Mesendoderm (in vitro differentiated cells): Measurements from ENCODE around the gene AFG3L2.

Experiments used
- DNase-seq: peaks from one replicate; pipeline ENCODE4 v3.0.0; 2013
- H2AK5ac ChIP-seq: 2 replicates; pipeline ENCODE4 v1.6.1; 2013; ENCODE audit warnings: low read length, inconsistent platforms
- H2BK120ac ChIP-seq: 2 replicates; pipeline ENCODE4 v1.6.1; 2013; ENCODE audit warnings: low read depth, mild to moderate bottlenecking, low read length, moderate library complexity, mixed read lengths
- H2BK15ac ChIP-seq: replicated peaks from 2 replicates; pipeline ENCODE4 v1.6.1; 2013; ENCODE audit warnings: low read depth, mild to moderate bottlenecking, moderate library complexity
- H2BK5ac ChIP-seq: 2 replicates; pipeline ENCODE4 v1.6.1; 2013; ENCODE audit warnings: low read length, inconsistent platforms
- H3K18ac ChIP-seq: 2 replicates; pipeline ENCODE4 v1.6.1; 2013; ENCODE audit warnings: mild to moderate bottlenecking, low read length, mixed read lengths
- H3K23ac ChIP-seq: one replicate; pipeline ENCODE4 v1.6.1; 2013; ENCODE audit warnings: low read length
- H3K27ac ChIP-seq: 2 replicates; pipeline ENCODE4 v1.5.1; 2013; ENCODE audit warnings: low read depth, mild to moderate bottlenecking, inconsistent platforms, low read length, moderate library complexity
- H3K27me3 ChIP-seq: 2 replicates; pipeline ENCODE4 v1.6.1; 2013; ENCODE audit warnings: low read length, control low read depth, mild to moderate bottlenecking, inconsistent platforms; ENCODE audit not compliant: insufficient read depth, poor library complexity
- H3K36me3 ChIP-seq: 2 replicates; pipeline ENCODE4 v1.6.1; 2013; ENCODE audit warnings: low read length, inconsistent platforms; ENCODE audit not compliant: control insufficient read depth, insufficient read depth
- H3K4ac ChIP-seq: one replicate; pipeline ENCODE4 v1.6.1; 2013; ENCODE audit warnings: low read depth, mild to moderate bottlenecking, low read length, moderate library complexity
- H3K4me1 ChIP-seq: 2 replicates; pipeline ENCODE4 v1.6.1; 2013; ENCODE audit warnings: low read depth, low read length, inconsistent platforms; ENCODE audit not compliant: control insufficient read depth
- H3K4me2 ChIP-seq: 2 replicates; pipeline ENCODE4 v1.6.1; 2013; ENCODE audit warnings: low read length
- H3K4me3 ChIP-seq: 2 replicates; pipeline ENCODE4 v1.5.1; 2013; ENCODE audit warnings: mild to moderate bottlenecking, low read length
- H3K56ac ChIP-seq: one replicate; pipeline ENCODE4 v1.6.1; 2013; ENCODE audit warnings: low read length
- H3K79me1 ChIP-seq: 2 replicates; pipeline ENCODE4 v1.6.1; 2013; ENCODE audit warnings: low read length, inconsistent platforms
- H3K79me2 ChIP-seq: 2 replicates; pipeline ENCODE4 v1.6.1; 2013; ENCODE audit warnings: mild to moderate bottlenecking, low read length; ENCODE audit not compliant: control insufficient read depth, insufficient read depth
- H3K9ac ChIP-seq: 2 replicates; pipeline ENCODE4 v1.6.1; 2013; ENCODE audit warnings: low read length, inconsistent platforms
- H4K5ac ChIP-seq: one replicate; pipeline ENCODE4 v1.6.1; 2013; ENCODE audit warnings: low read length
- H4K8ac ChIP-seq: one replicate; pipeline ENCODE4 v1.6.1; 2013; ENCODE audit warnings: low read depth, mild to moderate bottlenecking, control low read depth, low read length, moderate library complexity
- WGBS: extraction: QIAGEN DNeasy Blood & Tissue Kit; methylation state at CpG from one replicate; pipeline ENCODE4 v1.1.7; 2013; ENCODE audit warnings: low lambda C conversion rate, missing lambda C conversion rate; ENCODE audit not compliant: insufficient coverage; ENCODE audit errors: extremely low coverage; 5-methylcytosine and 5-hydroxymethylcytosine counted together

AFG3L2 gene

GRCh38 chr18:12403601-12404506 is 26.8 kb upstream of the AFG3L2 start:
- H2BK120ac ChIP-seq, result no peak overlapping the region
- H3K27ac ChIP-seq, result no peak overlapping the region
- no peak overlapping the region for H3K9ac ChIP-seq
- DNase-seq, result no peak
- peaks cover 3% of the 10 kb centered on the region for H3K79me1 ChIP-seq
- H3K4me2 ChIP-seq, result no peak overlapping the region
- H4K5ac ChIP-seq, result no peak overlapping the region
- WGBS, result no CpG with 5 or more reads among the region's 6 CpGs
- no peak overlapping the region for H3K23ac ChIP-seq
- H3K4me3 ChIP-seq, result no peak overlapping the region
- no peak overlapping the region for H3K4ac ChIP-seq
- no peaks in the 10 kb centered on the region for H3K79me2 ChIP-seq
- peaks cover 1% of the 10 kb centered on the region for H3K4me1 ChIP-seq
- H2BK5ac ChIP-seq, result no peak overlapping the region
- no peaks in the 10 kb centered on the region for H3K36me3 ChIP-seq
- no peak overlapping the region for H3K18ac ChIP-seq
- H2BK15ac ChIP-seq, result no peak overlapping the region
- H4K8ac ChIP-seq, result no peak overlapping the region
- H3K27me3 ChIP-seq, result peaks cover 2% of the 10 kb centered on the region
- no peak overlapping the region for H3K56ac ChIP-seq
- no peak overlapping the region for H2AK5ac ChIP-seq

- Histone ChIP-seq H3K23ac (no peak overlapping the region), H3K27ac (no peak overlapping the region), H2BK5ac (no peak overlapping the region), H3K79me1 (no peaks in the 10 kb centered on the region), H3K18ac (no peak overlapping the region), H2AK5ac (no peak overlapping the region), H3K56ac (no peak overlapping the region), H3K27me3 (peaks cover 2% of the 10 kb centered on the region), H2BK15ac (no peak overlapping the region), H2BK120ac (no peak overlapping the region), H3K36me3 (no peaks in the 10 kb centered on the region), H3K4me1 (no peaks in the 10 kb centered on the region), H3K4me2 (no peak overlapping the region), H3K4me3 (no peak overlapping the region), H3K4ac (no peak overlapping the region), H4K5ac (no peak overlapping the region), H3K79me2 (no peaks in the 10 kb centered on the region), H4K8ac (no peak overlapping the region), H3K9ac (no peak overlapping the region)
- DNase-seq, result no peak
- no CpG with 5 or more reads among the region's 9 CpGs for WGBS
Measured at GRCh38 chr18:12401881-12402280, 24.9 kb upstream of the AFG3L2 start.

- Histone ChIP-seq H3K79me2 (no peaks in the 10 kb centered on the region), H3K4me2 (no peak overlapping the region), H3K9ac (no peak overlapping the region), H2BK5ac (no peak overlapping the region), H3K56ac (no peak overlapping the region), H3K27me3 (no peaks in the 10 kb centered on the region), H2BK120ac (no peak overlapping the region), H3K18ac (no peak overlapping the region), H3K27ac (no peak overlapping the region), H3K4ac (no peak overlapping the region), H4K5ac (no peak overlapping the region), H2AK5ac (no peak overlapping the region), H3K23ac (no peak overlapping the region), H3K4me3 (no peak overlapping the region), H3K36me3 (no peaks in the 10 kb centered on the region), H4K8ac (no peak overlapping the region), H3K4me1 (no peaks in the 10 kb centered on the region), H3K79me1 (no peaks in the 10 kb centered on the region), H2BK15ac (no peak overlapping the region)
- no peak for DNase-seq
- WGBS, result no CpG with 5 or more reads among the region's 5 CpGs
Measured at GRCh38 chr18:12399231-12399630, 22.2 kb upstream of the AFG3L2 start.

- no CpG with 5 or more reads among the region's 5 CpGs for WGBS
- H3K36me3 ChIP-seq, result no peaks in the 10 kb centered on the region
- no peak overlapping the region for H3K4ac ChIP-seq
- H3K4me1 ChIP-seq, result no peaks in the 10 kb centered on the region
- no peak overlapping the region for H3K4me3 ChIP-seq
- no peak overlapping the region for H2BK15ac ChIP-seq
- H2BK5ac ChIP-seq, result no peak overlapping the region
- H3K27ac ChIP-seq, result no peak overlapping the region
- no peak overlapping the region for H3K23ac ChIP-seq
- no peak overlapping the region for H3K56ac ChIP-seq
- no peaks in the 10 kb centered on the region for H3K79me1 ChIP-seq
- no peaks in the 10 kb centered on the region for H3K27me3 ChIP-seq
- H2AK5ac ChIP-seq, result no peak overlapping the region
- H3K79me2 ChIP-seq, result no peaks in the 10 kb centered on the region
- no peak overlapping the region for H4K5ac ChIP-seq
- no peak overlapping the region for H4K8ac ChIP-seq
- no peak for DNase-seq
- no peak overlapping the region for H3K18ac ChIP-seq
- H2BK120ac ChIP-seq, result no peak overlapping the region
- no peak overlapping the region for H3K9ac ChIP-seq
- H3K4me2 ChIP-seq, result no peak overlapping the region
Measured at GRCh38 chr18:12398625-12399024, 21.6 kb upstream of the AFG3L2 start.

GRCh38 chr18:12397793-12398192 is 20.8 kb upstream of the AFG3L2 start:
- Histone ChIP-seq H3K56ac (no peak overlapping the region), H3K4me1 (no peaks in the 10 kb centered on the region), H3K36me3 (no peaks in the 10 kb centered on the region), H3K4me2 (no peak overlapping the region), H3K18ac (no peak overlapping the region), H3K79me2 (no peaks in the 10 kb centered on the region), H3K27me3 (no peaks in the 10 kb centered on the region), H2BK120ac (no peak overlapping the region), H3K9ac (no peak overlapping the region), H3K23ac (no peak overlapping the region), H4K8ac (no peak overlapping the region), H2BK5ac (no peak overlapping the region), H3K79me1 (no peaks in the 10 kb centered on the region), H4K5ac (no peak overlapping the region), H2AK5ac (no peak overlapping the region), H3K4ac (no peak overlapping the region), H2BK15ac (no peak overlapping the region), H3K4me3 (no peak overlapping the region), H3K27ac (no peak overlapping the region)
- WGBS, result no CpG with 5 or more reads among the region's 6 CpGs
- no peak for DNase-seq

- DNase-seq, result no peak
- Histone ChIP-seq H2BK120ac (no peak overlapping the region), H3K18ac (no peak overlapping the region), H4K5ac (no peak overlapping the region), H2AK5ac (no peak overlapping the region), H4K8ac (no peak overlapping the region), H3K79me2 (no peaks in the 10 kb centered on the region), H3K4me2 (no peak overlapping the region), H3K56ac (no peak overlapping the region), H2BK5ac (no peak overlapping the region), H3K23ac (no peak overlapping the region), H3K4me3 (no peak overlapping the region), H3K9ac (no peak overlapping the region), H3K4me1 (no peaks in the 10 kb centered on the region), H3K36me3 (no peaks in the 10 kb centered on the region), H2BK15ac (no peak overlapping the region), H3K79me1 (no peaks in the 10 kb centered on the region), H3K4ac (no peak overlapping the region), H3K27me3 (no peaks in the 10 kb centered on the region), H3K27ac (no peak overlapping the region)
- no CpG with 5 or more reads among the region's 9 CpGs for WGBS
Measured at GRCh38 chr18:12397254-12397653, 20.2 kb upstream of the AFG3L2 start.
